Activated CD4-positive, alpha-beta T cell treated with anti-CD3 and anti-CD28 coated beads for 1 hour (primary cell): Measurements from ENCODE around the gene CHCHD2.
A peak's percentile ranks its signal among the peaks of the same experiment; 100 is the strongest.
"Not testable (repeated sequence)": the region's sequence is repeated elsewhere in the genome, so short reads cannot be mapped to it uniquely, and the experiment has no call there.

ENCODE experiments used
- DNase-seq: peaks from one replicate; pipeline ENCODE4 v3.0.0-alpha.2; 2020

The CHCHD2 gene, protein sequence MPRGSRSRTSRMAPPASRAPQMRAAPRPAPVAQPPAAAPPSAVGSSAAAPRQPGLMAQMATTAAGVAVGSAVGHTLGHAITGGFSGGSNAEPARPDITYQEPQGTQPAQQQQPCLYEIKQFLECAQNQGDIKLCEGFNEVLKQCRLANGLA

DNA sequence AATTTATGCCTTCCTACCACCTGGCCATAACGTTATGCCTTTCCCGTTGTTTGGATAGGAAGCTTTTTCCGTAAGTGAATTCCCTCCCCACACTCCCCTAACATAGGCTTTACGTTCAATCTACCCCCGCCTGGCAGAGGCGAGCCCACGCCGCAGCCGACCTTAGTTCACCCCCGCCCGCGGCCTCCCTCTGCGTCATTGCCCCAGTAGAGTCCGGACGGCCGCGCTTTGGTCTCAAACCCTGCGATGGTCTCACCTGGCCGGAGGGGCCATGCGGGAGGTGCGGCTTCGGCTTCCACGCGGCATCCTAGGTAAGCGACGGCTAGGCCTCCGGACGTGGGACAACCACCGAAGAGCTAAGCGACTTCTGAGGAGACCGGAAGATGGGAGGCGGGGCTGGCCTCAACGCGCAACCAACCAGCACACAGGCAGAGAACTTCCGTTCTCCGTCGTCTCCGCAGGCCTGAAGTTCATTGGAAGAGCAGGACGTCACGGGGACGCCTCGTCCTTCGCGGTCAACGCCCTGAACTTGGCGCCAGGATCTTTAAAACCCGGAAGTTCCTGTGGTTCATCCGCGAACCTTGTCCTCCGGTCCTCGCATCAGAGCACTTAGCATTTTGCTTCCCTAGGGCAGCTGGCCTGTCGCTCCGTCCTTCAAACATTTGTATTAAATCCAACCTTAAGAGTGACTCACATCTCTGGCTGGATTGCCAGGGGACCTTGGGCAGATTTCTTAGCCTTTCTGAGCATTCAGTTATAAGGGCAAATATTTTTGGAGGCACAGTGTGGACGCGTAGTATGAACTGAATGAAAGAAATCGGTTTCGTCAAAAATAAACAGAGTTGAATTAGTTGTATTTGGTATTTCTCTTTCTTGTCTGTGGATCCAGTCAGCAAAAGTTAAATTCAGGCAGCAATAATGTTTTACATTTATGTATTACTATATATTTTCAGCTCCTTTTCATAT is at the start of gene CHCHD2:
CHCHD2 (minus strand) TSS at position 369 of the 966 bp plus-strand sequence; CDS start at position 306, 63 bp downstream.
- DNase-seq: peak; percentile 88

DNA sequence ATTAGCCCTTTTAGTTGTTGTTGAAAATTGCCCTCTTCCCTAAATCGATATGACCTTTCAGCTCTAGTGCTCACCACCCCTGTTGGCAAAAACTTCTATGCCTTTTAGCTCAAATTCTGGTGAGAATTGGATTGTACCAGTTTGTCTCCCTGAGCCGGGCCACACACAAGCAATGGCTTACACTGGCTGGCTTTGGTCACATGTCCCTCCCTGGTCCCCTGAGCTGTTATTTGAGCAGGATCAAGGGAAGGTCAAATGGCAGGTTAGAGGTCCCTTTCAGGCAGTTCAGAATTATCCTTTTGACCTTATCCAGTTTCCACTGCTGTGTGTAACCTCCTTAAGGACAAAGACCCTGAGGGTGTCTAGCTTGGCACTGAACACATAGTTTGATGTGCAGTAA is 24.8 kb upstream of the CHCHD2 start:
- not testable (repeated sequence) for DNase-seq

- DNase-seq: no peak
These were observed 21.1 kb upstream of the CHCHD2 start for GRCh38 chr7:56127241-56127975.

GRCh38 chr7:56125831-56126230 is 19.6 kb upstream of the CHCHD2 start:
- DNase-seq: no peak

- DNase-seq: no peak
These were observed 18.7 kb upstream of the CHCHD2 start for GRCh38 chr7:56124981-56125380.

DNA sequence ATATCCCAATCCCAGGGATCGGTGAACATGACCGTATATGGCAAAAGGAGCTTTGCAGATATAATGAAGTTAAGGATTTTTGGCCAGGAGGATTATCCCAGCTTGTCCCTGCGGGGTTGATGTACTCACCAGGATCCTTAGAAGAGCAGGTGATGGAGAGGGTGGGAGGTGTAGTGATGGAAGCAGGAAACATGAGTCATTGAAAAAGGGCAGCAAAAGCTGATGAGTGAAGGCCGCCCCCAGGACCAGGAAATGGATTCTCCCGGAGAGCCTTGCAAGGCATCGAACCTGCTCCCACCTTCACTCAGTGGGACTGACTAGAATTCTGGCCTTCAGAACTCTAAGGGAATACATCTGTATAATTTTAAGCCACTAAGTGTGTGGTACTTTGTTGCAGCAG is 15.2 kb upstream of the CHCHD2 start:
- no peak for DNase-seq

- no peak for DNase-seq
These were observed 9.7 kb upstream of the CHCHD2 start, which contains the start of gene NUPR2 for GRCh38 chr7:56115852-56116538. Gene NUPR2 (minus strand): TSS chr7:56116417. CDS start chr7:56116314, 103 bp downstream.

GRCh38 chr7:56112244-56112643 is 6.0 kb upstream of the CHCHD2 start:
- DNase-seq: not testable (repeated sequence)

DNA sequence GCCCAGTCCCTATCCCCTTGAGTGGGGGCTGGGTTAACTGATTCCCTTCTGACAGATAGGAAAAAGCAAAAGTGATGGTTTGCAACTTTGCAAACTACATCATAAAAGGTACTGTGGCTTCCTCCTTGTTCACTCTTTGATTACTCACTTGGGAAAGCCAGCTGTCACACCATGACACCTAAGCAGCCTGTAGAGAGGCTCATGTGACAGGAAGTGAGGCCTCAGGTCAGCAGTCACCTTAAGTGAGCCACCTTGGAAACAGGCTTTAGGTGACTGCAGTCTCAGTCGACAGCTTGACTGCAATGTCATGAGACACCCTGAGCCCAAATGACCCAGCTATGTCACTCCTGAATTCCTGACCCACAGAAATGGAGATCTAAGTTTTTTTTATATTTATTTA is 4.3 kb upstream of the CHCHD2 start:
- DNase-seq: no peak

- DNase-seq: no peak
These were observed 1.6 kb upstream of the CHCHD2 start for GRCh38 chr7:56107954-56108258.

- no peak for DNase-seq
These were observed 768 bp downstream of the CHCHD2 start for GRCh38 chr7:56105508-56105907.

DNA sequence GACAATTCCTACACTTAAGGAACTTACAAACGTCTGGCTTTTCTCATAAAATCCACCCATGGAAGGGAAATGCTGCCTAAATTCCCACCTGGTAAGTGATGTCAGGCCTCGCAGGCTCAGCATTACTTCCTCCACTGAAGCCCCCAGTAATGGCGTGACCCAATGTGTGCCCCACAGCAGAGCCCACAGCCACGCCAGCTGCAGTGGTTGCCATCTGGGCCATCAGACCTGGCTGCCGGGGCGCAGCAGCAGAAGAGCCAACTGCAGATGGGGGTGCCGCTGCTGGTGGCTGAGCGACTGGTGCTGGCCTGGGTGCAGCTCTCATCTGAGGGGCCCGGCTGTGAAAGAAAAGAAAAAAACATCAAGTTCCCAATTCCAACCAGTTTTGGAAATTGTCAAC is 2.1 kb downstream of the CHCHD2 start:
- not testable (repeated sequence) for DNase-seq

- DNase-seq: no peak
These were observed 6.6 kb downstream of the CHCHD2 start for GRCh38 chr7:56099653-56100052.

DNA sequence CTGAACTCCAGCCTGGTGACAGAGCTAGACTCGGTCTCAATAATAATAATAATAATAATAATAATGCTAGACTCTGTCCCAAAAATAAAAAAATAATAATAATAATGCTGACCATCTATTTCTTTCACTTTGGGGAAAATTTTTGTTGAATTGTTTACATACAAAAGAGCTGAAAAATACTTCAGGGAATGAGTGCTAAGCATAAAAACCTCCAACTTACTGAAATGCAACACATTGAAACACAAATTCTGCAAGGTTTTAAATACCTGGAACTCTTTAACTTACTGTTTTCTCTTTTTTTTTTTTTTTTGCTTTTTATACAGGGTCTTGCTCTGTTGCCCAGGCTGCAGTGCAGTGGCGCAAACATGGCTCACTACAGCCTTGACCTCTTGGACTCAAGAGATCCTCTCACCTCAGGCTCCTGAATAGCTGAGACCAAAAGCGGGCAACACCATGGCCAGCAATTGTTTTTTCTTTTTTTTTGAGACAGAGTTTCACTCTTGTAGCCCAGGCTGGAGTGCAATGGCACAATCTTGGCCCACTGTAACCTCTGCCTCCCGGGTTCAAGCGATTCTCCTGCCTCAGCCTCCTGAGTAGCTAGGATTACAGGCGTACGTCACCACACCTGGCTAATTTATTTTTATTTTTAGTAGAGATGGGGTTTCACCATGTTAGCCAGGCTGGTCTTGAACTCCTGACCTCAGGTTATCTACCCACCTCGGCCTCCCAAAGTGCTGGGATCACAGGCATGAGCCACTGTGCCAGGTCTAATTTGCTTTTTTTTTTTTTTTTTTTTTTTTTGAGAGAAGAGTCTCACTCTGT is 7.9 kb downstream of the CHCHD2 start:
- not testable (repeated sequence) for DNase-seq

DNA sequence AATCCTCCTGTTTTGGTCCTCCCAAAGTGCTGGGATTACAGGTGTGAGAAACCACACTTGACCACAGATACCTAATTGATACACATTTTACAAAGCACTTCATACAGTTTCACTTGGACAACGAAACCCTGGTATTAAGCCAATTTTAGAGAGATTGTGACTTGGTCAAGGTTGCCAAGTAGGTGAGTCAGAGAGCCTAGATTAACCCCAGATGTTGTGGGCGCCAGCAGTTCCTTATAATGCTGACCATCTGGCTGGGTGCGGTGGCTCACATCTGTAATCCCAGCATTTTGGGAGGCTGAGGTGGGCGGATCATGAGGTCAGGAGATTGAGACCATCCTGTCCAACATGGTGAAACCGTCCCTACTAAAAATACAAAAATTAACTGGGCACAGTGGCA is 8.6 kb downstream of the CHCHD2 start:
- DNase-seq: no peak

GRCh38 chr7:56092789-56093531 is 13.3 kb downstream of the CHCHD2 start, which contains the start of gene PHKG1:
Gene PHKG1 (minus strand): TSS chr7:56092952. CDS start chr7:56088941, 4,011 bp downstream.
- DNase-seq: no peak

DNA sequence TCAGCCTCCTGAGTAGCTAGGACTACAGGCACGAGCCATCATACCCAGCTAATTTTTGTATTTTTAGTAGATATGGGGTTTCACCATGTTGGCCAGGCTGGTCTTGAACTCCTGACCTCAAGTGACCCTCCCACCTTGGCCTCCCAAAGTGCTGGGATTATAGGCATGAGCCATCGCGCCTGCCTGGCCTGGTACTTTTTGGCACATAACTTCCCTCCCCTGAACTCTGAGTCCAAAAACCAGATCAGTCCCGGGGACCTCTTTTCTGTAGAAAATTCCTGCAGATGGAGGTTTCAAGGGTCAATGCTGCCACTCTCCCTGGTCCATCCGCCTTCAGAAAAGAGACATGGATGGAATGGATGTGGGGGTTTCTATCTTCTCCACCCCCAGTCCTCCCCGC is 13.9 kb downstream of the CHCHD2 start:
- DNase-seq: not testable (repeated sequence)

DNA sequence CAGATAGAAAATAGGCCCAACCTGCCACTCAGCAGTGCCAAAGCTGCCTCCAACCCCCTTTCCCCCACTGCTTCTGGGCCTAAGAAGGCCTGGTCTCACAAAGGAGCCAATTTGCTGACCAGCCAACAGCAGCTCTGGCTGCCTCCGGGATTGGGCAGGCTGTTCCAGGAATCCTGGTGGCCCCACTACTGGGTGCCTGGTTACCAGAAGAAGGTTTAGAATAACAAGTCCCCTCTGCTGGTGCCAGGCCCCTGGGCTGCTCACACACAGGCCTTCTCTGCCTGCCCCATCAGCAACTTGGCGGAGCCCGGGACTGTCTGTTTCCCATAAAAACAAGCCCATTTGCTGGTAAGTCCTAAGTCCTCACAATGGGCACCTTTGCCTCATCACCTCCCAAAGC is 14.7 kb downstream of the CHCHD2 start:
- DNase-seq: no peak

DNA sequence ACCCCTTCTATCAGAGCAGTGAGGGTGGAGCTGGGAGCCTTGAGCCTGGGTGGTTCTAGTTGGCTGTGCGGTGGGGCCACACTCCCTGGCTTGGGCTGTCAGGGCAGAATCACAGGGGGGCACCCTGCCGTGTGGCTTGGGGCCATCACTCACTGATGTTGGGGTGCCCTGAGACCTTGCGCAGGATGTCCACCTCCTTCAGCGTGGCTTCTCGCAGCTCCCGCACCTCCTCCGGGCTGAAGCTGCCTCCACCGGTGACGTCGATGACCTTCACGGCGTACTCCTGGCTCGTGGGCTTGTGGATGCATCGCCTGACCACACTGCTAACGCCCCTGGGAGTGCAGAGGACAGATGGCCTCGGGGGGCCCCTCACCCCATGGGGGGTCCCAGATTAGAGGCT is 18.8 kb downstream of the CHCHD2 start:
- DNase-seq: no peak

- no peak for DNase-seq
These were observed 19.5 kb downstream of the CHCHD2 start for GRCh38 chr7:56086761-56087160.

DNA sequence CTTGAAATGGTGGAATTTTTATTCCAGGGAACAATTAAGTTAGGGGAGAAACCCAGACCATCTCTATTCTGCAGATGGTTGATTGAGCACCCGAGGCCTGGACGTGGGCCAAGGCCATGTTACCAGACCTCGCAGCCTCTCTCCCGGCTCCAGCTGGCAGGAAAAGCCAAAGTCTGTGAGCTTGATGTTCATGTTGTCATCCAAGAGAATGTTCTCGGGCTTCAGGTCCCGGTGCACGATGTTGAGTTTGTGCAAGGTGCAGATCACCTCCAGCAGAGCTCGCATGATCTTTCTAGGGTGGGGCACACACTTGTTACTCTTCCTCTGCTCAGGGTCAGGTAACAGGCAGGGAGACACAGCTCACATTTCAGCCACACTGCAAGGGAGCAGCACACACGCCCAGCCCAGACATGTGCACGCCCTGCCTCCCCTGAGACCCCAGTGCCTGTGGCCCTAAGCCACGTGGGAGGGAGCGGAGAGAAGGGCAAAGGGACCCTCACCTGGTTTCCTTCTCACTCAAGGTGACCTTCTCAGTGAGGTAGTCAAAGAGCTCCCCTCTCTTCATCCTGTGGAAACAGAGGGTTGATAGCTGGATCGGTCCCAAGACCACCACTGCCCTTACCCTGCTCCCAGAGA is 23.0 kb downstream of the CHCHD2 start:
- DNase-seq: no peak
